ENCODE results near the gene MKLN1. TPM values are rescaled to one million over a fixed set of nuclear protein-coding genes. Genes with fewer than 3 reads are reported as not detected.
"Not testable (repeated sequence)": the region's sequence is repeated elsewhere in the genome, so short reads cannot be mapped to it uniquely, and the experiment has no call there.

MKLN1 gene
- polyA plus RNA-seq, 10 donors, result 18.2 to 36.3 (median 22.8) TPM

DNA sequence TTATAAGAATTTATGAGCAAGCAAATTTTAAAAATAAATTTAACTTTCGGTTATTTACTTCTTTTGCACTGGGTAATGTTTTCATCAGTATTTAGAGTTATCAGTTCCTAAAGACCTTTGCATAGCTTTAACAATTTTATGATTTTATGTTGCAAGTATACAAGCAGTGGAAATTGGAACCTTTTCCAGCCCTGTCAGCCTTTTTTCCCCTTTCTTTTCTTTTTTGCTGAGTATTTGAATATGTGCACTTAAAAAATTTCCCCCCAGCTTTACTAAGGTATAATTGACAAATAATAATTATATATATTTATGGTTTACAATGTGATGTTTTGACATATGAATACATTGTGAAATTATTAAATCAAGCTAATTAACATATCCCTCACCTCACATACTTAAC lies 62.6 kb downstream of the MKLN1 start:
- DNase-seq, result no peak

DNA sequence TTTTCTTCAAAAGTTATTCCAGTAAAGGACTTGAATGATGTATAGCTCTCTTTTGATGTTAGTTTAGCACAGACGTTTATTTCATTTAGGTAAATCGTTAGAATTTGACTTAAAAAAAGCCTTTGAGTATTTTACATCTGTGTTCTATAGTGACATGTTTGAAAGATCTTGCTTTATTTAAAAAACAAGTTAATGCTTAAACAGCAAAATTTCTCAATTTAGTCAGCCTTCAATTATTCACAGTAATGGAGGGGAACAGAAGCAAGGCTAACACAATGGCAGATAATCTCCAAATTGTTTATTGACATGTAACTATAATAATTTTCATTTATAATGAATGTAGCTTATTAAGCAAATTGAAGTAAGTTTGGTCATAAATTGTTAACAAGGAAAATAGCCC lies 63.5 kb downstream of the MKLN1 start:
- no peak for DNase-seq

DNA sequence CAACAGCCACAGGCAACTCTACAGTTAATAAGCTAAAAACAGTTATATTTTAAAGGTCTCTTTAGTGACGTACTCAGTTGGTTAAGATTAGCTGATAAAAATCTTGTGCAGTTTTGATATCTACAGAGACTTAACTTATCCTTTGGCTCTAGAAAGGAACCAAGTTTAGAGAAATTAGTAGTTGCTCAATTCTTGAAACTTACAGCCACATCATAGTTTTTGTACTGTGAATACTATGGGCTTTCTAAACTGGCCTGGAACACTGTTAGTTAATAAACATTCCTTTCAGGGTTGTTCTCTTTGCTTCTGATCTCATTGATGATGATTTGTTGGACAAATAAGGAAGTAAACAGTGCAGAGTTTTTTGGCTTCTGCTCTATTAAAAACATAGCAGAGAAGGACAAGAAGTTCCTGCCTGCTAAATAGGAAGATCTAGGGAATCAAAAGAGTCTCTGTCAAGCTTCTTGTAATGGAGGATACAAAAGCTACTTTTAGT lies 73.1 kb downstream of the MKLN1 start:
- no peak for DNase-seq

DNA sequence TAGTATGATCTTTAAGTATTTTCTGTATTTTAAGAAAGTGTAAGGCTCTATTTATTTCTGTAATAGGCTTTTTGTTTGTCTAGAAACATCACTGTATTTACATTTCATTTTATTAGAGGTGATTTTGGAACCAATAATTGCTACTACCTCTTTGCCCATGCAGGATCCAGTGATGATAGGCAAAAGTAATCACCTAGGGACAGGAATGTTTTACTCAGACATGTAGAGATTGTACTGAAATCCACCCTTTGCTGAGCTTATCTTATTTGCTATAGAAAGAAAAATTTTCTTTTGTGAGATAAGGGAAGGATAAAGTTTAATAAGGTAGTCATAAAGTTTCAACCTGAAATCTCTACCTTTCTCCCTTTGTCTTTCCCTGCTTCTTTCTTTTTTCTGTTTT lies 73.5 kb downstream of the MKLN1 start:
- no peak for DNase-seq

DNA sequence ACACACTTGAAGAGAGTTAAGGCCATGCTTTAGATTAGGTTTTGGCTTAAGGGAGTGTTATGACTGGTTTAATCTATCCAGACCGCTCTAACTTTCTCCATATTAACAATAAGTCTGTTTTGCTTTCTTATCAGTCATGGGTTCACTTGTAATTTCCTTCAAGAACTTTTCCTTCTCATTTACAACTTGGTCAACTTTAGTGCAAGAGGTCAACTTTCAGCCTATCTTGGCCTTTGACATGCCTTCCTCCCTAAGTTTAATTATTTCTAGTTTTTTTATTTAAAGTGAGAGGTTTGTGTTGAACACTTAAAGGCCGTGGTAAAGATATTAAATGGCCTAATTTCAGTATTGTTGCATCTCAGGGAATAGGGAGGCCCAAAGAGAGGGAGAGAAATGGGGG lies 75.6 kb downstream of the MKLN1 start:
- DNase-seq, result no peak

DNA sequence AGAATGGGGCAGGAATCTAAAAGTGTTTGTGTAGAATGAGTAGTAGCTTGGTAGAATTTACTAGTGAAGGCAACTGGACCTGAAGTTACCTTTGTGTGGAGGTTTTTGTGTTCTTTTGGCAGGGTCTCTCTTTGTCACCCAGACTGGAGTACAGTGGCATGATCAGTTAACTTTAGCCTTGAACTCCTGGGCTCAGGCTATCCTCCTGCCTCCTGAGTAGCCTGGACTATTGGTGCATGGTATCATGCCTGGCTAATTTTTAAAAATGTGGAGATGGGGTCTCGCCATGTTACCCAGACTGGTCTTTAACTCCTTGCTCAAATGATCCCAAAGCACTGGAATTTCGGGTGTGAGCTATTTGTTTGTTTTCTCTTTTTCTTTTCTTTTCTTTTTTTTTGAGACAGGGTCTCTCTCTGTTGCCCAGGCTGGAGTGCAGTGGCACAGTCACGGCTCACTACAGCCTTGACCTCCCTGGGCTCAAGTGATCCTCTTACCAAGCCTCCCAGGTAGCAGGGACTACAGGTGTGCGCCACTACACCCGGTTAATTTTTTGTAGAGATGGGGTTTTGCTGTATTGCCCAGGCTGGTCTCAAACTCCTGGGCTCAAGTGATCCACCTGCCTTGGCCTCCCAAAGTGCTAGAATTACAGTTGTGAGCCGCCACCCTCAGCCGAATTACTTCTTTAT lies 76.7 kb downstream of the MKLN1 start:
- no peak for DNase-seq

DNA sequence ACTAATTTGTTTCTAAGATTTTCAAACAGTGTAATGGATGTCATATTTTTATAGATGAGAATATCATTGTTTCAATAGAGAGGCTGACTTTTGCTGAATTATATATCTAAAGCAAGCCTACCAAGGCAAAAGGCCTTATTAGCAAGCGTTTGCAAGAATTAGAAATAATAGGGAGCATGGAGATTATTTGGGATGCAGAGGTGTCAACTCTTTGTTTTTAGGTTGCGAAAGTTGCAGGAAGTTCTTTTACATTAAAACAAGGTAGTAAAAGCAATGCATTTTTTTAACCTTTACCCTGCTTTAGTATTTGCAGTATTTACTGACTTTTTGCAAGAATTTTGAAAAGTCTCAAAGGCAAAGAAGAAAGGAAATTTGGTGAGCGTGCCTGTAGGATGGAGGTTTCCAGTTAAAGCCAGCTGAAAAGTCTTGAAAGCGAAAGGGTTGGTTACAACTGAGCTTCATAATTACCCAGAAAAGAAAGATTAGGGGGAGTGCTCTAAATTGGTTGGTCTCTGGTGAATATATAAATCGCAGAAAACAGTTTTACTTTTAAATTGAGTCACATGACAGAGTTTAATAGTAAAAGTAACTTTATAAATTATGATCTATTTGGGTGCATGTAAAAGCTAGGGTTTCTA lies 81.6 kb downstream of the MKLN1 start:
- no peak for DNase-seq

DNA sequence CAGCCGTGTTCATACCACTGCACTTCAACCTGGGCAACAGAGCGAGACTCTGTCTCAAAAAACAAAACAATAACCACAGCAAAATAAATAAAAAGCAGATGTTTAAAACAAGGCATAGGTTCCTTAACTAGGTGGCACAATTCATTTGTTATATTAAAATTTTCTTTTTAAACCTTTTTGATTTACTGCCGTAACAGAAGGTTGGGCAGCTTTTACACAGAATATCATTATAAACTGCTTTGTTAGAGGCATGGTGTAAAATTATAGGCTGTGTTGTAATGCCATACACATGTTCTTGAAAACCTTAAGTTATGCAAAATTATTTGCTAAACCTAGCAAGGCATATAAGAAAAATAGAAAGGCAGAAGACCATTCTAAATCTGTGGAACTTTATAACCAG lies 84.4 kb downstream of the MKLN1 start:
- no peak for DNase-seq

DNA sequence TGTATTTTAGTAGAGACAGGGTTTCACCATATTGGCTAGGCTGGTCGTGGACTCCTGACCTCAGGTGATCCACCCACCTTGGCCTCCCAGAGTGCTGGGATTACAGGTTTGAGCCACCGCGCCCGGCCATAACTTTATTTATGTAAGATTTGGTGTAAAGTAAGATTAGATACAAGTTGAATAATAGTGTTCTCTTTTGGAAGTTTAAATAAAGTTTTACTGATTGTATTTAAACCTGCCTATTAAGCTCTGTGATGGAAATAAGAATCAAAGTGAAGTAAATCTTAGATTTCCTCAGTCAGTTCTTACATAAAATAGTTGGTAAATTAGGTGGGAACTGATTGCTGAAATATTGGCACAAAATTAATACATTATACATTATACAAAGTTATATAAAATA lies 86.0 kb downstream of the MKLN1 start:
- DNase-seq, result no peak

DNA sequence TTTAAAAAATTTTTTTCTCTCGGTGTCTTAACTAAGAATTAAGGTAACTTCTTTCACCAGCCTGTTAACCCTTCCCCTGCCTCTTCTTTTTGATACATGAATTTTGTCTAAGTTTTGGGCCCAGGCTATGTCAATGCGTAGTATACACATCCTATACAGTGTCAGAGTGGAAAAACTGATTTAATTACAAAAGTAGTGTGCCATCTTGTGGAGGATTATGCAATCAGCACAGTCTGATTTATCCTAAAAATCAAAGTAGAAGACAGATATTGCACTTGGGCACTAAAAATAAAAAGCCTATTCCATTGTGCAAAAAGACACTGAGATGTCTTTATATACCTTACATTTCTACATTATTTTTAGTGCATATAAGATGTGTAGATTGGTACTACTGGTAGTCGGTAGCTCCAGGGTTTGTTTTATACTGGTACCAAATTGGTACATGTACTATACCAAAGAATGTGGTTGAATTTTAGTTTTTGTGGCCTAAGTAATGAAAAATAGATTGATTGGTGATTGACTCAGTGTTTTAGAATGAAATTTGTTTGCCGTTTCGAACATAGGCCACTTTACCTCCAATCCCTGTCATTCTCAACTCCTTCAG lies 96.6 kb downstream of the MKLN1 start:
- peak; percentile 28 to 42 (median 28) for DNase-seq

DNA sequence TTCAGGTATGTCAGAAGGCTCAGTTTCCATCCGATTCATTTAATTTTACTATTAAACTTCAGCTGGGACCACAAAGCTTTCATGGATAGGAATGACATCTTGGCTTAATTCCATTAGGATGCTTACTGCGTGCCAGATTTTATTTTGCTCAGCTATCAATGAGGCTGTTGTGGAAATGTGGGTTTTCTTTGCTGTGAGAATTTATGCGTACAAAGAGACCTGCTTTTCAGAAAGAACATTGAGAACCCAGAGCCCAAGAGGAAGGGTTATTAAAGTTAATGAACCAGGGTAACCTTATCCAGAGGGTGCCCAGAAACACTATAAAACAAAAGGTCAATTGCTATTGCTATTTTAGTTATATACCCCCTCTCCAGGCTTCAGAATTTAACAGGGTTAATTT lies 98.3 kb downstream of the MKLN1 start:
- DNase-seq, result peak in 1 of 3 donors; percentile 6

DNA sequence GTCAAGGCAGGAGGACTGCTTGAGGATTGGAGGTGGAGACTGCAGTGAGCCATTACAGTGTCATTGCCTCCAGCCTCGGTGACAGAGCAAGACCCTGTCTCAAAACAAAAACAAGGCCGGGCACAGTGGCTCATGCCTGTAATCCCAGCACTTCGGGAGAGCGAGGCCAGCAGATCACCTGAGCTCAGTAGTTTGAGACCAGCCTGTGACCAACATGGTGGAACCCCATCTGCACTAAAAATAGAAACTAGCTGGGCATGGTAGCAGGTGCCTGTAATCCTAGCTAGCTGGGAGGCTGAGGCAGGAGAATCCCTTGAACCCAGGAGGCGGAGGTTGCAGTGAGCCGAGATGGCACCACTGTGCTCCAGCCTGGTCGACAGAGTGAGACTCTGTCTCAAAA lies 103.2 kb downstream of the MKLN1 start:
- not testable (repeated sequence) for DNase-seq

DNA sequence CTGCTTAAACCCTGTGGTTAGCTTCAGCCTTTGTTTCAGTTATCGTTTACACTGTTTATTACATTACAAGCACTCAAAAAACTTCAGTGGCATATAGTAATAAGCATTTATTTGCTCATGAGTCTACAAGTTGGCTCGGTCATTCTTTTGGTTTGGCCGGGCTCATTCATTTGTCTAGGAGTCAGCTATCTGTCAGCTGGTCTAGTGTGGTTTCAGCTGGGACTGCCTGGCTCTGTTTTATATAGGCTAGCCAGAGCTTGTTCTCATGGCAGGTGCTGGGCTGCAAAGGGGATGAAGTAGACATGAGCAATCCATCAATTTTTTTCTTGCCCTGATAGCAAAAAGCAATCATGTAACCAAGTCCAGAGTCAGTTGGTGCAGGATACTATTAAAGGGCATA lies 103.6 kb downstream of the MKLN1 start:
- DNase-seq, result no peak

DNA sequence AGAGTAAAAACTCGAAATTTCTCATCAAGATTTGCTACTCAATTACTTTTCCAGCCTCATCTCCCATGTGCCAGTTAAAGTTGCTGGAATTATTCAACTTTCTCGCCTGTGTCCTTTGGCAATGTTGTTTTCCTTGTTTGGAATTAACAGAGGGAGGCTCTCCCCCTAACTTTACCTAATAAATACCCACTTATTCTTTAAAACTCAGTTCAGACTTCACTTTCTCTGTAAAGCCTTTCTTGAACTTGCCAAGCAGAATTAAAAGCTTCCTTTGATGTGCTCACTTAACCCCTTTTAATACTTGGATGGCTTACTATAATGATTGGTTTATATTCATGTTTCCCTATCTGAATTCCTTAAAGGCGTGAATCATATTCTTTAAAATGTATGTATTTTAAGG lies 104.1 kb downstream of the MKLN1 start:
- no peak for DNase-seq

DNA sequence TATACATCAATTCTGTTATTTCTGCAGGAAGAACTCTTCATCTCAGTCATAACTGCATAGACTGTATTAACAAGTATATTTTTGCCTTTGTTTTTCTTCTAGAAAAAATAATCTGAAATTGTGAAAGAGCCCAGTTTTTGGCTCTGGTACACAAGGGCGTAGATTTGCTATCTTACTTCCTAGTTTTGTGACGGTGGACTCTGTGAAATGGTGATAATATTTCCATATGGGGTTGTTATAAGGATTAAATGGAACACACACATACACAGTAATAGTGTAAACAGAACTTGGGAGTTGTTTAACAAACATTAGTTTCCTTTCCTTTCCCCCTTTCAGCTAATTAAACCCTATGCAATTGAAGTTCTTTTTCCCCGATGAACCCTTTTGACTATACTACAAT lies 108.7 kb downstream of the MKLN1 start:
- DNase-seq, result no peak

DNA sequence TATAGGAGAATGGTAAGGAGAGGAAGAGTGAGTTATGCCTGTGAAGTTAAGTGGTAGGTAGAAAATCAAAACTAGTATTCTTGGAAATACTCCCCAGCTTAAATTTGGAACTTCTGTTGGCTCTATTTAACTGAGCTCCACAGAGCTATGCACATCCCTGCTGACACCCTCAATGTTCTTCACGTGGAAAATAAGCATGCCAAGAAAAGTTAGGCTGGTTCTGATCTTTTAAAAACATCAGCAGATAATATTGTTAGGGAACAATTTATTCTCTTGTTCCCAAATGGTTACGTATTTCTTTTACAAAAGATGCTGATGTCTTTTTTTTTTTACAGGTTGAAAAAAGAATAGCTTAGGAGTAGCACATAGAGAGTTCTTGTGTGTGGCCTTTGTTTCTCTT lies 111.3 kb downstream of the MKLN1 start:
- no peak for DNase-seq

DNA sequence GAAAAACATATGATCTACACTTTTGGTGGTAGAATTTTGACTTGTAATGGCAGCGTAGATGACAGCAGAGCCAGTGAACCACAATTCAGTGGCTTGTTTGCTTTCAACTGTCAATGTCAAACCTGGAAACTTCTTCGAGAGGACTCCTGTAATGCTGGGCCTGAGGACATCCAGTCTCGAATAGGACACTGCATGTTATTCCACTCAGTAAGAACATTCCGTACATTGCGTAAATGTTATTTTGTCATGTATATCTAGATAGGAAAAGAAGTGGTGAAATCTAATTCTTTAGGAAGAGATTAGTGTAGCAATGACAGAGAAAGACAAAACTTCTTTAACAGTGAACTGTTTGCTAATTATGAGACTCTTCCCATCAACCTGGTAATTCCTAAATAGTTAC lies 115.8 kb downstream of the MKLN1 start:
- DNase-seq, result no peak

DNA sequence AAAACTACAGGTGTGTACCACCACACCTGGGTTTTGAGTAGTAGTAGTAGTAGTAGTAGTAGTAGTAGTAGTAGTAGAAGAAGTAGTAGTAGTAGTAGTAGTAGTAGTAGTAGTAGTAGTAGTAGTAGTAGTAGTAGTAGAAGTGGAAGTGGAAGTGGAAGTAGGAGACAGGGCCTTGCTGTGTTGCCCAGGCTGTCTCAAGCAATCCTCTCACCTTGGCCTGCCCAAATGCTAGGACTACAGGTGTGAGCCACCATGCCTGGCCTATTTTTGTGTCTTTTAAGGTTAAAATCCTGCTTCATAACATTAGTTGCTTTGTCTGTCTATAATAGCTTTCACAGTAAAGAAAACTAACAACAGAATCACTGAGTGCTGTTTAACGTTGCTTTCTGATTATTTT lies 117.0 kb downstream of the MKLN1 start:
- DNase-seq, result no peak

DNA sequence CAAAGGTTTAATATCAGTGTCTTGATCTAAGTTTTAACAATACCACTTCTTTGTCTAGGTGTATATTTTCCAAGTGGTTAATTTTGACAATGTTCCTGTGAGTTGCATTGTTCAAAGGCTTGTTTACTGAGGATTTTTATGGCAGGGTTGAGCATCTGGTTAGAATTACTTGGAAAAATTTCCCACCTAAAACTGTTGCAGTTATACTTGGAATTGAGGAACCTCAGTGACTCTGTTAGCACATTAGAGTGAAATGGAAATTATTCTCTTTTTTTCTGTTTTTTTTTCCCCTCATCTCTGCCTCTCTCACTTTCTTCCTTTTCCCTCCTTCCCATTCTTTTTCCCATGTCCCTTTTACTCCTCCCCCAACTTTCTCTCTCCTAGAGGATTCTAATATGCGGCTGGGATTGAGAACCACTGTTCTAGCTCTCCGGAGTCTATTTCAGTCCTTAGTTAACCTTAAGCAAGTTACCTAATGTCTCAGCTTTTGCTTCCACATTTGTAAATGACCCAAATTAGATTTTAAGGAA lies 121.8 kb downstream of the MKLN1 start:
- DNase-seq, result no peak

DNA sequence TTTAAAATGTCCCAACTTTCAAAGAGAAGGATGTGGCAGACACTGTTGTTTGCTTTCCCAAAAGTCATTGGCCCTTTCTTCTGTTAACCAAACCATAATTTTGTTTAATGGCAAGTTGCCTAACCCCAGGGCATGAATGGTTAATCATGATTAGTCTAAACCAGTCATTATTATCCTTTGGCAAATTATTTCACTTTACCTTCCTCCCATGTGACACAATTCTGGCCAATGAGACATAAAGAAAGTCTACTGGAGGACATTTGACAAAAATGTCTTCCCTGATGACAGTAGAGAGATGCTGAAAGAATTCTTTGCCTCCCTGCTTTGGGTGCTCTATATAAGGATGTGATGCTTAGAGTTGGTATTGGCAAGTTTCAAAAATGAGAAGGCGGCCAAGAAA lies 126.8 kb downstream of the MKLN1 start:
- DNase-seq, result no peak

DNA sequence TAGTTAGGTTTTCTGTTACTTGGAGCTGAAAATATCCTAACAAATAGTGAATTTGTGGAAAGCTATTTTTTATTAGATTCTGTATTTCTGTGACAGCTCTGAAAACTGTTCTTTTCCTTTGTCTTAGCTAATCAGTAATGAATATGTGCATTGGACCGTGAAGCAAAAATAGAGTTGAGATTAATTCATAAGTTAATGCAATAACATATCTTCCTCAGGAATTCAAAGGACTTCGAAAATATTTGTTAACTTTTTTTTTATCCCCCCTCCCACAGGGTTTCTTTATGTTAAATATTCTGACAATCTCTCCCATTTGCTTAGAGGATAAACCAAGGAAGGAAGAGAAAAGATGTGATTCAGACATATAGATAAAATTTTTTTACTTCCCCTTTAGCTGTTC lies 127.3 kb downstream of the MKLN1 start:
- no peak for DNase-seq

DNA sequence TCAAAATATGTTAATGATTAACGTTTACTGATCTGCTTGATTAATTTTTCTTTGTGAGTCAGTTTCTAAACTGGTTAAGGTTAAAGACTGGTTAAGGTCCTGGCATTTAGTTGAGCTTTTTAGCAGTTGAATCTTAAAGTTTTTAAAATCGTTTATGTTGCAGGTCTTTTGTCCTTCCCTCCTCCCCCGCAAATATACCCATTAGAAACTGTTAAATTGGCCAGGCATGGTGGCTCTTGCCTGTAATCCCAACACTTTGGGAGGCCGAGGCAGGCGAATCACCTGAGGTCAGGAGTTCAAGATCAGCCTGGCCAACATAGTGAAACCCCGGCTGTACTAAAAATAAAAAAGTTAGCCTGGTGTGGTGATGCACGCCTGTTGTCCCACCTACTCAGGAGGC lies 127.9 kb downstream of the MKLN1 start:
- DNase-seq, result no peak

DNA sequence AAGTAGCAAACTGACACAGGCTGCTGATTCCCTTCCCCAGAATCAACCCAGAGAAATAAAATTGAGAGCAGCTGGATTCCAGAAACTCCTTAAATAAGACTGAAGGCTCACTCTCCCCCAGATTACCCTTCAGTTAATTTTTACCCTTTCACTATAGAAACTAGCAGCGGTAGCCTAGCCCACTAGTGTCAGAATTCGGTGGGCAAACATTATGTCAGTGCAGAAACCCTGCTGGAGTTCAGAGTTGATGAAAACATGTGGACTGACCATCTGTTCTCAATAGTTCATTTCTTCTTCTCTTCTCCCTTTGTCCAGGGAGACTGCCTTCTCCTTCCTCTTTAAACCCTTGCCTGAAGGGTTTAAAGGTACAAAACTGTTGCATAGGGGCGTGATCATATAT lies 128.7 kb downstream of the MKLN1 start:
- no peak for DNase-seq

Data from muscle of back (tissue), 11 donors.